OCI-LY1 (cell line): ENCODE data around the gene PTPRN2.

Experiments
- EZH2 ChIP-seq: fragments of 200-600 bp; sonication (generic), shearing (Covaris generic); IDR thresholded peaks from 2 replicates; pipeline ENCODE4 v1.8.0; 2017; ENCODE audit warnings: borderline replicate concordance, mixed run types, mild to moderate bottlenecking, antibody characterized with exemption, low read length, moderate library complexity, mixed read lengths
- TF ChIP-seq, protein P1 (sequence below): fragments of 200-600 bp; sonication (generic), shearing (Covaris generic); IDR thresholded peaks from 2 replicates; pipeline ENCODE4 v1.5.1; 2017; ENCODE audit warnings: mild to moderate bottlenecking, antibody characterized with exemption, low read length, moderate library complexity, mixed read lengths

DNA sequence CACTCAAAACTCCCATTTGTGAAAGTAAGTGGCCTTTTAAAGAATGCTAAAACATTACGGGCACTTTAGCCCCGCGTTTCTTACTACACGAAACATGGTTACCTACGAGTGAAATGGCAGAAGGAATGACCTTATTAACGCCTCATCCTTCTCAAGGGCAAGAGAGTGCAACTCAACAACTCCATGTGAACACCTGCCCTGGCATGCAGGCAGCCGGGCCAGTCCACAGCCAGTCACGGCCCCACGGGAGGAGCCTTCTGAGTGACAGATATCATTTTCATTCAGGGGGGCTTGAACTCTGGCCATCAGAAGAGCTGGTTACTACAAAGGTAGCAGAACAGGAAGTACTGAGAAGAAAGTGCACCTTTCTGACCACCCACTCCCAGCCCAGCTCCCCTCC is 236.1 kb downstream of the PTPRN2 start:
- no peak for TF ChIP-seq EZH2
- TF ChIP-seq, protein P1, sequence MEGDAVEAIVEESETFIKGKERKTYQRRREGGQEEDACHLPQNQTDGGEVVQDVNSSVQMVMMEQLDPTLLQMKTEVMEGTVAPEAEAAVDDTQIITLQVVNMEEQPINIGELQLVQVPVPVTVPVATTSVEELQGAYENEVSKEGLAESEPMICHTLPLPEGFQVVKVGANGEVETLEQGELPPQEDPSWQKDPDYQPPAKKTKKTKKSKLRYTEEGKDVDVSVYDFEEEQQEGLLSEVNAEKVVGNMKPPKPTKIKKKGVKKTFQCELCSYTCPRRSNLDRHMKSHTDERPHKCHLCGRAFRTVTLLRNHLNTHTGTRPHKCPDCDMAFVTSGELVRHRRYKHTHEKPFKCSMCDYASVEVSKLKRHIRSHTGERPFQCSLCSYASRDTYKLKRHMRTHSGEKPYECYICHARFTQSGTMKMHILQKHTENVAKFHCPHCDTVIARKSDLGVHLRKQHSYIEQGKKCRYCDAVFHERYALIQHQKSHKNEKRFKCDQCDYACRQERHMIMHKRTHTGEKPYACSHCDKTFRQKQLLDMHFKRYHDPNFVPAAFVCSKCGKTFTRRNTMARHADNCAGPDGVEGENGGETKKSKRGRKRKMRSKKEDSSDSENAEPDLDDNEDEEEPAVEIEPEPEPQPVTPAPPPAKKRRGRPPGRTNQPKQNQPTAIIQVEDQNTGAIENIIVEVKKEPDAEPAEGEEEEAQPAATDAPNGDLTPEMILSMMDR, result no peak
